IMR-90 (cell line): Measurements from ENCODE around the gene DCP2. TPM values are rescaled to one million over a fixed set of nuclear protein-coding genes. Genes with fewer than 3 reads are reported as not detected.

Experiments
- ATAC-seq: fragments of 200-7000 bp; cut with Tn5 transposase; 2 replicates; pipeline ENCODE4 v1.9.1; 2020; ENCODE audit warnings: low read depth, mild to moderate bottlenecking, moderate library complexity
- BruUV-seq: library from RNA; stranded (reverse); fragments of 400-500 nt; replicated peaks from 2 replicates; lab custom pipeline; 2021; lab: Mats Ljungman, UMichigan
- CTCF ChIA-PET: fragments of 300-600 bp; formaldehyde crosslinking; extraction: SDS; loops from one replicate; lab custom pipeline; 2021; ENCODE audit warnings: antibody characterized with exemption; lab: Yijun Ruan, JAX
- POLR2A ChIA-PET: fragments of 300-600 bp; sonication (Branson Sonifier 250); formaldehyde crosslinking; loops from one replicate; lab custom pipeline; 2022; ENCODE audit warnings: antibody characterized with exemption; ENCODE audit not compliant: unreplicated experiment; lab: Charles Lee
- DNase-seq: peaks from one replicate; pipeline ENCODE4 v3.0.0; 2013
- H2AFZ ChIP-seq: replicated peaks from 2 replicates; pipeline ENCODE3; 2013; ENCODE audit warnings: low read length, mild to moderate bottlenecking; ENCODE audit not compliant: poor library complexity
- H2AK5ac ChIP-seq: 2 replicates; pipeline ENCODE4 v1.6.1; 2013; ENCODE audit warnings: low read depth, low read length, inconsistent platforms
- H2AK9ac ChIP-seq: replicated peaks from 2 replicates; pipeline ENCODE3; 2013; ENCODE audit warnings: mild to moderate bottlenecking, low read depth, low read length, moderate library complexity; ENCODE audit not compliant: poor library complexity
- H2BK120ac ChIP-seq: 2 replicates; pipeline ENCODE4 v1.6.1; 2013; ENCODE audit warnings: low read depth, low read length, inconsistent platforms
- H2BK15ac ChIP-seq: 3 replicates; pipeline ENCODE4 v1.6.1; 2013; ENCODE audit warnings: low read depth, low read length, inconsistent platforms
- H2BK20ac ChIP-seq: 2 replicates; pipeline ENCODE4 v1.6.1; 2013; ENCODE audit warnings: low read depth, mild to moderate bottlenecking, inconsistent platforms, low read length, moderate library complexity
- H2BK5ac ChIP-seq: 2 replicates; pipeline ENCODE4 v1.6.1; 2013; ENCODE audit warnings: mild to moderate bottlenecking, low read depth, low read length, inconsistent platforms; ENCODE audit not compliant: poor library complexity, severe bottlenecking
- H3K14ac ChIP-seq: replicated peaks from 2 replicates; pipeline ENCODE4 v1.6.1; 2013; ENCODE audit warnings: low read depth, low read length, inconsistent platforms
- H3K18ac ChIP-seq: 2 replicates; pipeline ENCODE4 v1.6.1; 2013; ENCODE audit warnings: low read depth, low read length, control low read depth
- H3K23ac ChIP-seq: 2 replicates; pipeline ENCODE4 v1.6.1; 2013; ENCODE audit warnings: low read depth, low read length, inconsistent platforms
- H3K27ac ChIP-seq: 2 replicates; pipeline ENCODE4 v1.5.1; 2013; ENCODE audit warnings: mild to moderate bottlenecking, control low read depth, low read length; ENCODE audit not compliant: insufficient read depth
- H3K27me3 ChIP-seq: 2 replicates; pipeline ENCODE4 v1.6.1; 2013; ENCODE audit warnings: low read length; ENCODE audit not compliant: control insufficient read depth, insufficient read depth
- H3K36me3 ChIP-seq: 2 replicates; pipeline ENCODE4 v1.6.1; 2013; ENCODE audit warnings: low read length, mixed read lengths; ENCODE audit not compliant: control insufficient read depth, insufficient read depth
- H3K4ac ChIP-seq: 2 replicates; pipeline ENCODE4 v1.6.1; 2013; ENCODE audit warnings: low read depth, low read length, inconsistent platforms
- H3K4me1 ChIP-seq: 2 replicates; pipeline ENCODE4 v1.6.1; 2013; ENCODE audit warnings: low read length, mixed read lengths; ENCODE audit not compliant: control insufficient read depth, insufficient read depth
- H3K4me2 ChIP-seq: 2 replicates; pipeline ENCODE4 v1.6.1; 2013; ENCODE audit warnings: low read depth, mild to moderate bottlenecking, control low read depth, low read length, moderate library complexity
- H3K4me3 ChIP-seq: 2 replicates; pipeline ENCODE4 v1.5.1; 2013; ENCODE audit warnings: low read depth, mild to moderate bottlenecking, control low read depth, low read length, moderate library complexity; ENCODE audit not compliant: insufficient read depth
- H3K56ac ChIP-seq: 2 replicates; pipeline ENCODE4 v1.6.1; 2013; ENCODE audit warnings: low read length, inconsistent platforms; ENCODE audit not compliant: insufficient read depth; ENCODE audit errors: extremely low read depth
- H3K79me1 ChIP-seq, 2 experiments: 2 replicates each; pipeline ENCODE4 v1.6.1; 2013; ENCODE audit warnings: low read length in 2 of 2, inconsistent platforms in 1 of 2, low read depth in 1 of 2
- H3K9ac ChIP-seq: 2 replicates; pipeline ENCODE4 v1.6.1; 2013; ENCODE audit warnings: low read depth, low read length, control low read depth
- H3K9me1 ChIP-seq: 2 replicates; pipeline ENCODE4 v1.6.1; 2013; ENCODE audit warnings: low read length, inconsistent platforms; ENCODE audit not compliant: insufficient read depth
- H3K9me3 ChIP-seq: 2 replicates; pipeline ENCODE4 v1.6.1; 2013; ENCODE audit warnings: low read length; ENCODE audit not compliant: control insufficient read depth, insufficient read depth
- H4K20me1 ChIP-seq: 2 replicates; pipeline ENCODE4 v1.6.1; 2013; ENCODE audit warnings: low read length, inconsistent platforms; ENCODE audit not compliant: insufficient read depth
- H4K5ac ChIP-seq: 2 replicates; pipeline ENCODE4 v1.6.1; 2013; ENCODE audit warnings: mild to moderate bottlenecking, low read depth, low read length, control low read depth
- H4K8ac ChIP-seq, 2 experiments: 2 replicates each; pipeline ENCODE4 v1.6.1; 2013; ENCODE audit warnings: low read depth in 2 of 2, low read length in 2 of 2, control low read depth in 1 of 2, inconsistent platforms in 1 of 2
- H4K91ac ChIP-seq: 2 replicates; pipeline ENCODE4 v1.6.1; 2013; ENCODE audit warnings: low read depth, low read length, inconsistent platforms; ENCODE audit not compliant: insufficient read depth
- BHLHE40 ChIP-seq: fragments of 150-350 bp; IDR thresholded peaks from 2 replicates; pipeline ENCODE4 v1.6.1; 2016; ENCODE audit warnings: mild to moderate bottlenecking, low read depth, low read length
- FOS ChIP-seq: fragments of 150-350 bp; IDR thresholded peaks from 2 replicates; pipeline ENCODE4 v1.6.1; 2016; ENCODE audit warnings: low read depth, low read length
- NFE2L2 ChIP-seq: fragments of 150-350 bp; IDR thresholded peaks from 2 replicates; pipeline ENCODE4 v1.6.1; 2016; ENCODE audit warnings: low read depth, mild to moderate bottlenecking, low read length
- WGBS, 2 experiments: methylation state at CpG; one replicate each; pipeline versions ENCODE4 v1.1.5 to v1.1.7; 2013; ENCODE audit warnings: missing lambda C conversion rate in 2 of 2; ENCODE audit not compliant: insufficient read length in 1 of 2; ENCODE audit errors: extremely low coverage in 2 of 2; 5-methylcytosine and 5-hydroxymethylcytosine counted together
- dilution Hi-C: fragments of 300-500 bp; cut with HindIII; formaldehyde crosslinking; loops from one replicate; pipeline ENCODE4 v1.14.3; 2018; ENCODE audit warnings: low sequenced_read_pairs; ENCODE audit not compliant: unreplicated experiment
- in situ Hi-C: fragments of 300-500 bp; cut with MboI; formaldehyde crosslinking; loops from 3 replicates; pipeline ENCODE4 v1.14.3; 2019; ENCODE audit warnings: low sequenced_read_pairs, inconsistent platforms, mixed read lengths
- intact Hi-C: fragments of 100-400 bp; cut with micrococcal nuclease; formaldehyde crosslinking; loops from 2 replicates; pipeline ENCODE4 v1.10.0; 2022
- polyA plus RNA-seq, 3 experiments: library from polyadenylated mRNA; depleted of rRNA; stranded (reverse); fragments of >200 nt; gene quantifications; 2 replicates each; pipeline ENCODE4 v1.2.3, GENCODE V29; 2012; ENCODE audit warnings: low replicate concordance in 1 of 3
- total RNA-seq: library from RNA; depleted of rRNA; stranded (reverse); fragments of >200 nt; gene quantifications from 2 replicates; pipeline ENCODE4 v1.2.3, GENCODE V29; 2012
- TF ChIP-seq, protein P1 (sequence below): fragments of 150-350 bp; IDR thresholded peaks from 2 replicates; pipeline ENCODE4 v1.6.1; 2016; ENCODE audit warnings: low read depth, mild to moderate bottlenecking, low read length, moderate library complexity, borderline replicate concordance

Gene DCP2
- total and polyA plus RNA-seq, 2 of the 4 experiments (the other 2 are of a cell fraction), result 6.9 to 18.6 TPM

DNA sequence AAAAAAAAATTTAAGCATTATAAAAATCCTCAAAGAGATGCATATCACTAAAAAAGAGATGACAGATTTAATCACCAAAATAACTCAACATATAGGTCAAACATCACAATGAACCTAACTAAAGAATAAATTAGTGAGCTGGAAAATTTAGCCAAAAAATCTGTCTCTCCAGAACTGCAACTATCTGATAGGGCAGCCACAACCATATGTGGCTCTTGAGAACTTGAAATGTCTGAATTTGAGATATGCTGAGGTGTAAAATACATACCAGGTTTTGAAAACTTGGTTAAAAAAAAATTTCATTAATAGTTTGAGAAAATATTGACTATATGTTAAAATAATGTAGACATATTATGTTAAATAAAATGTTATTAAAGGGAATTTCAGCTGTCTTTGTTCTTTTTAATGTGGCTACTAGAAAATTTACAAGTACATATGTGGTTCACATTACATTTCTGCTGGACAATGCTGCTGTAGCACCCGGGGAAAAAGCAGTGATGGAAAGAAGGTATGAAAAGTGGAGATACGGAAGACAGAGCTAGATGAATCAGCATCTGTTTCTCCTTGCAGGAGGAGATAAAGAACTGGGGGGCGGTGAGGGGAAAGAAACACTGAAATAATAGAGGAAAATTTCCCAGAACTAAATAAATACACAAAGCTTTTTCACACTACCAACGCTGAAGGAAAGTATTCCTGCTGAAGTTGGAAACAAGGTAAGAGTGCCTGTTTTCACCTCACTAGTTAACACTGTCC is 66.1 kb downstream of the DCP2 start:
- no peak overlapping the region for H2AFZ ChIP-seq
- no peak overlapping the region for H2BK120ac ChIP-seq
- DNase-seq, result no peak
- no peak overlapping the region for H3K27ac ChIP-seq
- no peak overlapping the region for H3K4me2 ChIP-seq
- ChIA-PET POLR2A (no interaction called here), CTCF (interaction anchor here (0.6 to 1.5 kb wide), 2 partner anchors 9 to 469 kb away, joined by 3 to 6 read pairs; no protein-coding TSS in a partner anchor)
- 80% methylated on average over 1 of the region's 4 CpGs; no CpG with 5 or more reads in 1 of the 2 experiments for WGBS, 2 experiments
- TF ChIP-seq NFE2L2, result no peak
- no peak for TF ChIP-seq BHLHE40
- TF ChIP-seq, protein P1, sequence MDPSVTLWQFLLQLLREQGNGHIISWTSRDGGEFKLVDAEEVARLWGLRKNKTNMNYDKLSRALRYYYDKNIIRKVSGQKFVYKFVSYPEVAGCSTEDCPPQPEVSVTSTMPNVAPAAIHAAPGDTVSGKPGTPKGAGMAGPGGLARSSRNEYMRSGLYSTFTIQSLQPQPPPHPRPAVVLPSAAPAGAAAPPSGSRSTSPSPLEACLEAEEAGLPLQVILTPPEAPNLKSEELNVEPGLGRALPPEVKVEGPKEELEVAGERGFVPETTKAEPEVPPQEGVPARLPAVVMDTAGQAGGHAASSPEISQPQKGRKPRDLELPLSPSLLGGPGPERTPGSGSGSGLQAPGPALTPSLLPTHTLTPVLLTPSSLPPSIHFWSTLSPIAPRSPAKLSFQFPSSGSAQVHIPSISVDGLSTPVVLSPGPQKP, result no peak
- no peak for TF ChIP-seq FOS
- peaks cover 6% of the 10 kb centered on the region for H3K9me1 ChIP-seq
- no peaks in the 10 kb centered on the region for H3K27me3 ChIP-seq
- no peak overlapping the region for H2AK5ac ChIP-seq
- intact Hi-C loops (no loop called here), in situ Hi-C loops (no loop called here), dilution Hi-C loops (no loop called here)
- no peak overlapping the region for H3K4me3 ChIP-seq
- H3K14ac ChIP-seq, result no peak overlapping the region
- no peak overlapping the region for H3K4ac ChIP-seq
- peaks cover 13% of the 10 kb centered on the region for H3K4me1 ChIP-seq
- H2BK15ac ChIP-seq, result no peak overlapping the region
- no peak overlapping the region for H4K8ac ChIP-seq
- no peak overlapping the region for H2BK20ac ChIP-seq
- H3K9ac ChIP-seq, result no peak overlapping the region
- no peak for ATAC-seq
- H4K20me1 ChIP-seq, result no peaks in the 10 kb centered on the region
- no peak overlapping the region for H2AK9ac ChIP-seq
- BruUV-seq, result no TSS peak
- peaks cover 0 to 2% of the 10 kb centered on the region in 2 experiments; a peak in 2 of 4 replicates for H3K79me1 ChIP-seq
- H3K18ac ChIP-seq, result no peak overlapping the region
- no peak overlapping the region for H4K91ac ChIP-seq
- H3K36me3 ChIP-seq, result peaks cover 46% of the 10 kb centered on the region
- H3K23ac ChIP-seq, result no peak overlapping the region
- H3K56ac ChIP-seq, result no peak overlapping the region
- no peak overlapping the region for H4K5ac ChIP-seq
- no peaks in the 10 kb centered on the region for H3K9me3 ChIP-seq
- H2BK5ac ChIP-seq, result peak overlapping the region; percentile 15
